Stimulated activated CD4-positive, alpha-beta T cell treated with anti-CD3 and anti-CD28 coated beads, Interleukin-1b, Interleukin-23, amount 100 ng/mL, for 24 hours (primary cell): ENCODE results near the gene NSRP1.
"Not testable (repeated sequence)": the region's sequence is repeated elsewhere in the genome, so short reads cannot be mapped to it uniquely, and the experiment has no call there.

Experiments used
- DNase-seq, 4 experiments: peaks; one replicate each; pipeline ENCODE4 v3.0.0-alpha.2; 2020; ENCODE audit warnings: low read depth in 4 of 4, low spot score in 1 of 4

NSRP1 gene

DNA sequence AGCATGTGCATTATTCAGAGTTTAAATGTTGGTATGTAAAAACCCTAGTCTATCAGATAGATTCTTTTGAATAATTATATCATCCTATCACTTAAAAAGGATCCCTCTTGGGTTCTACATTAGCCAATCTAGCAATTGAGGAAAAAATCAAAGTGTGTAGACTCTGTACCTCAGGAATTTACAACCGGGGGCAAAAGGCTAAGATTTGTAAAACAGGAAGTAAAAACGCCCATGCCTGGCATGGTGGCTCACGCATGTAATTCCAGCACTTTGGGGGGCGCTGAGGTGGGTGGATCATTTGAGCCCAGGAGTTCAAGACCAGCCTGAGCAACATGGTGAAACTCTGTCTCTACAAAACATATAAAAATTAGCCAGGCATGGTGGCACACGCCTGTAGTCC lies 60.2 kb downstream of the NSRP1 start:
- DNase-seq, result no peak

DNA sequence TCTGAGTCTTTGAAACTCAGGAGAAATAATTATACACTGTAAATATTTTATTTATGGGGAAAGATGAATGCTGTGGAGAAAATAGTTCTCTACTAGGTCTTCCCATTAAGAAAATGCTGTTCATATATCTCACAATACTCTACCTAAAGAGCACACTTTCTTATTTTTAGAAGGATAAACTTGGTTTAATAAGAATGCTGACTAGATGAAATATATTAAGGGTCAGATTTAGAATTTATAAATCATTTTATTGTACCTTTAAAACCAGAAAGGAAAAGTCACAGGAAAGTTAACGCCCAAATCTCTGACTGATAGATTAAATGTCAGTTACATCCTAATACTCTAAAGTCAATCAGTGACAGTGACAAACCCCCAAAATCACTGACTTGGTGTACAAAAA lies 70.1 kb downstream of the NSRP1 start:
- DNase-seq, result no peak

DNA sequence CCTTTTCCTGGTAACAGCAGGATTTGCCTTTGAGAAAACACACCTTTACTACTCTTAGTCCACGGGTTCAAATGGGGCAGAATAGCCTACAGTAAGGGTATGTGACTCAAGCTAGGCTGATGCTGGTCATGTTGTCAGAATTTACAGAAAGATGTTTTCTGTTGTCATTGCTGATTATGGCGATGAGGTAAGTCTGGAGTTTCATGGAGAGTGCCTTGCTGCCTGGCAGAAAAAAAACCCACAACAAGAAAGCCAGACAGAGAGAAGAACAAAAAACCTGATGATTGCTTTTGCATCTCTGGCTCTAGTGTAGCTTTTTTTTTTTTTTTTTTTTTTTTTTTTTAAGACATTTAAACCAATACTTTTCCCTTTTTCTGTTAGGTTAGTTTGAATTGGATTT lies 71.0 kb downstream of the NSRP1 start:
- DNase-seq, result no peak

DNA sequence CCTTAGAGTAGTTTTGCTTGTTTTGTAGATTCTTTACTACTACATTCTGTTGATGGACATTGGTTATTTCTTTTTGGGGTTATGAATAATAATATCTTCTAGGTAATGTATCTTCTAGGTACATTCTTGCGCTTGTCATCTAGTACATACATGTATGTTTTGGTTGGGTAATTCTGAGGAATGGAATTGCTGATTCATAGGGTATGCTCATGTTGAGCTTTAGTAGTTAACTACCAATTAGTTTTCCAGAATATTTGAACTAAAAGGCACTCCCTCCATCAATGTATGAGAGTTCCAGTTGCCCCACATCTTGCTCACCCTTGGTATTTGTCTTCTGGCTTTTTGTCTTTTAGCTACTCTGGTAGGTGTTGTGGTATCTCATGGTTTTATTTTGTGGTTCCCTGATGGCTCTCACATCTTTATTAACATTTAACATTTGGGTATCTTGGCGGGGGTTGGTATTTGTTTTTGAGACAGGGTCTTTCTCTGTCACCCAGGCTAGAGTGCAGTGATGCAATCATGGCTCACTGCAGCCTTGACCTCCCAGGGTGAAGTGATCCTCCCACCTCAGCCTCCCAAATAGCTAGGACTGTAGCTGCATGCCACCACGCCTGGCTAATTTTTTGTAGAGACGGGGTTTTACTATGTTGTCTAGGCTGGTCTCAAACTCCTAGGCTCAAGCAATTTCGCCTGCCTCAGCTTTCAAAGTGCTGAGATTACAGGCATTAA lies 71.8 kb downstream of the NSRP1 start:
- DNase-seq, result no peak

DNA sequence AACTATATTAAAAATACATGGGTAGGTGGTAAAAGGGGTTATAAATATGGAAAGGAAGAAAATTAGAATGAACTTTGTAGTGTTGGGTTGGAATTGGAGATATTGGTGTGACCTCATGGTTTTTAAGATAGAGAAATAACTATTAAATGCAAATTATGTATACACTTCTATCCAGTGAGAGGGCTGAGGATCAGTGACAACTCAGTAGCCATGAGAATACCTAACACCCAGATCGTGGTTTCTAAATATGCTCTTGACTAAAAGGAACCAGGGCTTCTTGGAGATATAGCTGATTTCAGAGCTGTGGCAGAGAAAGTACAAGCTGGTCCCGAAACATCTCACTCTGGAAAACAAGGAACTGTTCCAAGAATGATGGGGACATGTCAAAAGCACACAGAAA lies 74.5 kb downstream of the NSRP1 start:
- no peak for DNase-seq

DNA sequence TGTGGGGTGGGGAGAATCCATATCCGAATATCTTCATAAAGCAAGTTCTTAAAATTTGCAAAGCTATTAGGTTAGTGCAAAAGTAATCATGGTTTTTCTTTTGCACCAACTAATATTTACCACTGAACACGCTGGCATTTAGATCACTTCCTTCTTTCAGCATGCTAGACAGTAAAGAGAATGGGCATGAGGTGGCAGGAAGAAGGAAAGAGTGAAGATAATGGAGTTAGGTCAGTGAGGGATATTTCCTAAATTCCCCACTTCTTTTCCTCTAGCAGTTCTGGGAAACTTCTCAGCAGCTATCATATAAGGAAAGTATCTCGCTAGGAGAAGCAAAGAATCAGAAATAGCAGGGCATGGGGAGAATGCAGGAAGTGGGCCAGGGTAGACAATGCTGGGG lies 79.9 kb downstream of the NSRP1 start:
- DNase-seq, result no peak

DNA sequence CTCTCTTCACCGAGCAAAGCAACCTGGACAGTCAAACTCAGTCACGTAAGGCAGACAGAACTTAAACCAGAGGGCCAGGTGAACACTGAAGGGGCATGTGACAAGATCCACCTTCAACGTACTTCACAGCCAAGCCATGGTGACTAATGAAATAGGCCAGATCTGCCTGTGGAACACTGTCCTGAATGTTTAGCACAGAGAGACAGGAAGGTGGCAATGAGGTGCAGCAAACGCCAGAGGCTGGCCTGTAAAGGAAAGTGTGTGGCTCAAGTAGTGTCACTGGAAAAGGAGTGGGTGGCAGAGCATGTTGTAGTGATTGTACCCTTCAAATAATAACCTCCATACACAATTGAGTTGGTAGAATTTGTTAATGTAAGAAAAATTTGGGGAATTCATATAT lies 80.8 kb downstream of the NSRP1 start:
- DNase-seq, result no peak

DNA sequence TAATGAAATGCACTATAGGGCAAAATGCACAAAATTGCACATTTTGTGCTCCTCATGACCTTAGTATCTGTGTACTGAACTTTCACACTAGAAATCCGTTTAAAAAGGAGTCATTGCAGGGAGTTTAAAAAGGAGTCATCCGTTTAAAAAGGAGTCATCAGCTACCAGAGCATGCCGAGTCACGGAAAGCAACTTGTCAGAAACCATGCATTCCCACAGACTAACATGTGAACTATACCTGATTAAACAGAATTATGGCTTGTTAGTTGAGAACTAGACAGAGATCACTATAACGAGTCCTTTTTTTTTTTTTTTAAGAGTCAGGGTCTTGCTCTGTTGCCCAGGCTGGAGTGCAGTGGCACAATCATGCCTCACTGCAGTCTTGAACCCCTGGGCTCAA lies 83.0 kb downstream of the NSRP1 start:
- DNase-seq, result no peak

DNA sequence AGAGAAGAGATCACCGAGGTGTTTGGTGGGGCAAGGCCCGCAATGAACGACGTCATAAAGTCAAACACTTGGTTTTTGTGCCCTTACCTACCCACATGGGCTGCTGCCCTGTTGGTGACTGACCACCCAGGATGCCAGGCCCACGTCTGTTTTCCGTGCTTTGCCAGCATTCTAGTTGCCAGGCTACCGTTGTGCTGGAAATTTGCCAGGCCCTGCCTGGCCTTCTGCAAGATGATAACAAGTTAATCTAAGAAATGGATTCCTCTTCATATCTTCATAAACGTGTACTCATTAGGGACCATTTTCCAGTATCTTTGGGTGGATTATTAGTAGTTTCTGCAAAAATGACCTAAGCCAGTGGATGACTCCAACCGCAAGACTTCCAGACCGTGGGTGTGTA lies 83.5 kb downstream of the NSRP1 start:
- no peak for DNase-seq

DNA sequence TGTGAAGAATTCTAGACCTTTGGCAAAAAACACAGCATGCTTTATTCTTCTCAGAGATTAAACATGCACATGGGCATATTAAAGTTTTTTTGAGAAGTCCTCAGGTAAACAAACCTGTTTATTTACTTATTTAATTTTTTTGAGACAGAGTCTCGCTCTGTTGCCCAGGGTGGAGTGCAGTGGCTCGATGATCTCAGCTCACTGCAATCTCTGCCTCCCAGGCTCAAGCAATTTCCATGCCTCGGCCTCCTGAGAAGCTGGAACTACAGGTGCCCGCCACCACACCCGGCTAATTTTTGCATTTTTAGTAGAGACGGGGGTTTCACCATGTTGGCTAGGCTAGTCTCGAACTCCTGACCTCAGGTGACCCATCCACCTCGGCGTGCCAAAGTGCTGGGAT lies 84.0 kb downstream of the NSRP1 start:
- DNase-seq, result not testable (repeated sequence)

DNA sequence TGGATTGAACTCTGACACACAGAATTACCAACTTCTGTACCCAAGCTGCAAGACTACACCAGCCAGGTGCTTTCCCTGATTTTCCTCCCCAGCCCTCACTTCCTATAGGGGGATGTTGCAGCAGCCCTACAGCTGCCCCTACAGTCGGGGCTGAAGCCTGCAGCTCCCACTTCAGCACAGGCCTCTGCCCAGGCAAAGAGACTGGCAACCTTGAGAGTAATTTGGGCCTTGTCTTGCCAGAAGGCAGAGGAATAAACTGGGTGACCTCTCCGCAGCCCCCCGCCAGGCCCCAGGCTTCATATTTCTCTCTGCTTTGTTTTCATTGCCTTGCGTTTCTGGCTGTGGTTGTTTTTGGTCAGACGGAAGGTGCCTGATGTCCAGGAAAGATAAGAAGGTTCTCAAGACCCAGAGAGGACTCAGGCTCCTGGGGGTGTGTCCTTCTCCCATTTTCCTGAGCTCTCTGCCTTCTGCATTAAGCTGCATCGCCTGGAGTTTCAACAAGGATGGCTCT lies 86.9 kb downstream of the NSRP1 start:
- DNase-seq, result no peak

DNA sequence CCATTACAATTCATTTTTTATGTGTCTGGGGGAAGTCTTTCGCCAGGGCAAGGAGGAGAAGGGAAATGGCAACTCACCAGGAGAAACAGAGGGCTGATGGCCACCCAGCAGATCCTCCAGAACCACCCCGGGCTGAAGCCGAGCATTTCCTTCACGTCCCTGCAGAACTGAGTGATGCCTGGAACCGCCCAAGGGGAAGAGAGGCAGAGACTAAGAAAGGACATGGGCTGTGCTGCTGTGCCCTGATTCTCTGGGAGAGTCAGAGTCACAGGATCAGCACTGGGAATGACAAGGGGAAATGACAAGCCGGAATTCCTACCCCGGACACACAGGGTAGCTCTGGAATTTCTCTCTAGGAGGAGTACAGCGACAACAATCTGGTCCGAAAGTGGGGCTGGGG lies 91.0 kb downstream of the NSRP1 start:
- no peak for DNase-seq

DNA sequence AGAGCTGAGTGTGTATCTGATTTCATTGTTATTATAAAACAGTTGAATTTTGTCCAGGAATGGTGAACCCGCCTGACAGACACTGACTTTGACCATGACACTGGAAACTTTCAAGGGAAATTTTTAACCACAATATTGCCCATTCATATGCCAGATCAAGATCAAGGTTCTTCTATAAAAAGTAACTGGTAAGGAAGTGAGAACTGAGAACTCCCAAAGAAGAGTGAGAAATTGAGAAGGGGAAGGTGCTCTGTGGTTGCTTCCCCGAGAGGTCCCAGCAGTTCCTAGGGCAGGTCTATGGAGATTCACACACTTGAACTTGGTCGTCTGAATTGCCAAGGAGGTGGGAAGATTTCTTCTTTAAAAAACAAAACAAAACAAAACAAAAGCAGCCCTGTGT lies 91.6 kb downstream of the NSRP1 start:
- DNase-seq, result no peak

DNA sequence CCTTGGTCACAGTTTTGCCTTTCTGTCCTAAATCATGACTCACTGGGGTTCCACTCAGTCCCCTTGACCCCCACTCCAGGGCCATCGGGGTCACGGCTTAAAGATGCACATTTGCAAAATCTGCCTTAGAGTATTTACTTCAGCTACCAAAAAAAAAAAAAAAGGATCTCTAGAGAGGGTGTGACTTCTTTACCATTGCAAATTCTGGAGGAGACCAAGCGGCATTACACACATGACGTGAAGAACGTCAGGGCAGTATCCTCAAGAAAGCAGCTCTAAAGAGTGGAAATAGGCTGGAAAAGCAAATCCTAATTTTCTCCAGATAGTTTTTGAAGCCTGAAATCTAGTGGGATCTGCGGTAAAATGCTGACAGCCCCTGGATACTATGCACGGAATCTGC lies 93.3 kb downstream of the NSRP1 start:
- DNase-seq, result no peak

DNA sequence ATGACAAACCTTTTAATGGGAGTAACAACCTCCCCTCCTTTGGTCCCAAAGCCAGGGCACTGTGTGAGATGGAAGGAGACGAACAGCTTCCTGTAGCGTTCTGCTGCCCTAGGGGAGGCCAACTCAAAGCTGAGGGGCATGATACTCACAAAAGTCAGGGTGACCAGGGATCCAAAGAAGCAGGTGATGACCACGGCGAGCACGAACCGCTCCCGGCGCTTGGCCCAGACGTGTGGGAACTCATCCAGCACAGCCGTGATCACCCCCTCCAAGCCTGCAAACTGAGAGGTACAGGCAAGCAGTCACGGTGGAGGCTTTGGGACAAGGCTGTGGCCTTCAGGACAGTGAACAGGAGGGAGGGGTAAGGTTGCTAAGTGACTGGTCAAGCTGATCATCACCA lies 93.8 kb downstream of the NSRP1 start:
- DNase-seq, result no peak

DNA sequence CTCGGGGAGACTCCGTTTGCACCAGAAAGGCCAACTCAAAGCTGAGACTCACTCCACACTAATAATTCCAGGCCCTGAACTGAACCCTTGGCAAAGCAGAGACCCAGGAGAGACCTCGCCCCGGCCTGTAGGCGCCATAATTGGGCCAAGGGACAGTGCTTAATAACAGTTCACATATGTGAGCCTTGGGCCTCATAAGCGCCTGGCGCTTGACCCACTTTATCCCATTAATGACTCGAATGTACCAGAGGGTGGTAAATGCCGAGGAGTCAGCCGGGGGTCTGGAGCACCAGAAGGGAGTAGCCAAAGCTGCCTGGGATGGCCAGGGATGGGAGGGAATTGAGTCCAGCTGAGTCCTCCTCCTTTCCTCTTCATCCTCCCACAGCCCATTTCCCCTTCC lies 94.3 kb downstream of the NSRP1 start:
- DNase-seq, result no peak

DNA sequence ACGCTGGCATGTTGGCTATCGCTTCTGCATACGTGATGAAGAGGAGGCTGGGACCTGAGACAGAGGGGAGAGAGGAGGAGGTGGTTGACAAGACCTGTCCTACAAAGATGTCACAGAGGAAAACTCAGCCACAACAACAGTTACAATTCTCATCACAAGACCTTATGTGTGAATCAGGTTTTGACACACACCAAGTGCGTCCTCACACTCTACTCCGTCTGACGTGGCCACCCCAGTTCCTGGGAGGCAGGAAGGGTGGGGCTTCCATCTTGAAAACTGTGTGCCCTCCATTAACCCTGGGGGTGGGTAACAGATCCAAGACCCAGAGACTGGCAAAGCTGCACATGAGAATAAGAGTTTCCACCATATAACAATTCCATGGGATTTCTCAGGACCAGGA lies 94.8 kb downstream of the NSRP1 start:
- no peak for DNase-seq

DNA sequence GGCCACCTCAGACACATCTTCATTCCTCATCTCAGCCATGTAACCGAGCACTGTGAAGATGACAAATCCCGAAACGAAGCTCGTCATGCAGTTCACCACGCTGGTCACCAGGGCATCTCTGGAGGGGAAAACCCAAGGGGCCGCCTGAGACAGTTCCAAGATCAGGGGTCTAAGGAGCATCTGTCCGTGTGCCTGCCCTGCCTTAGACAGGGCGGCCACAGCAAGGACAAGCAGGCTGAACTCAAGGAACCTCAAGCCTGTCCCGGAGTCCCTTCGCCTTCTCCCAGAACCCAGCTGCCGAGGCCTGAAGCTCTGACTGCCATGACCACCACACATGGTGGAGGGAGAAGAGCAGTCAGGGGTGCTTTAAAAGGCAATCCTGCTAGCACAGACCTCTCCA lies 96.1 kb downstream of the NSRP1 start:
- DNase-seq, result no peak

DNA sequence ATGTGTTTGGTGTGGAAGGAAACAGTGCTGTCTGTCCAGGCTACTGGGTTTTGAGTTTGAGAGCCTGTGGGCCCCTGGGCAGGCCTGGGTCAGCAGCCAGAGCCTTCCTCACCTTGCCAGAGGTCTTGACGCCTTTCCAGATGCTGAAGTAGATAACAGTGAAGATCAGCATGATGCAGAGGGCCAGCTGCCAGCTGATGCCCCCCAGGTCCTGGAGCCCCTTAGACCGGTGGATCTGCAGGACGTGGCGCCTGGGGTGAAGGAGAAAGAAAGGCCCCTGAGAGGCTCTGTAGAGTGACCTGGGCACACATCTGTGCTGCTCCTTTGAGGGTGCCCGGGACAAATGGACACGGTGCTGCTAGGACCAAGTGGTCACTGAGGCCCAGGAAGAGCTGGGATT lies 100.4 kb downstream of the NSRP1 start:
- DNase-seq, result no peak

DNA sequence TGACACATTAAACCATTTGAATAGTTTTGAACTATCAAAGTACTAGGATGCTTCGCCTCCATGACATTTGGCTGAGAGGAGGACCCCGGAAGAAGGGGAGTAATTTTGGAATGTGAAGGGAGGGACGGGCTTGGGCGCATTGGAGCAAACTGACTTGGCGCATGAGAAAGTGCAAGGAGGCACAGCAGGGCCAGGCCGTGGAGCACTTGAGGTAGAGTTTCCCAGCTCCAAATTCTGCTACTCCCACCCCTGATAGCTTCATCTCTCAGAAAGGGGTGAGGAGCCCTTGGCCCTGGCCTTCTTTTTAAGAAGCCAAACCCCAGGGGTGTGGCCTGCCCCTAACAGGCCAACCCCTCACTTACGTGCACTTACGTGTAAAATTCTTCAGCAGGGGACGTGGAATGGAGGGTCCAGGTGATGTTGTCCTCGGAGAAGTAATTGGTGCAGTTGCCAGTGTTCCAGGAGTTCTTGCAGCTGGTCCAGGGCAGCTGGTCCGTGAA lies 101.2 kb downstream of the NSRP1 start:
- no peak for DNase-seq

DNA sequence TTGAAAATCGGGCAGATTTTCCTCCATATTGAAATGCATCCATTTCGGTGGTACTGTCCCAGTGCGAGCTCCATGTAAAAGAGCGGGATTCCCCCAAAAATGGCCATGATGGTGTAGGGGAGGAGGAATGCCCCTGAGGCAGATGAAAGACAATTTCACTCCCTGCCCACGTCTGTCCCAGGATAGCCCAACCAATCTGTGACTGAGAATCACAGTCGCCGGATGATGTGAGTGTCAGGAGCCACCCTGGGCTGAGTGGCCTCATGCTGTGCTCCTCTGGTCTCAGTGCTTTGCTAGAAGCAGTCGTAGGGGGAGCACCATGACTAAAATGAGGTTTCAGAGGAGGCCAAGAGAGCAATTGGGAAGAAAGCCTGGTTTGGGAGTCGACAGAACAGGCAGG lies 102.2 kb downstream of the NSRP1 start:
- no peak for DNase-seq

DNA sequence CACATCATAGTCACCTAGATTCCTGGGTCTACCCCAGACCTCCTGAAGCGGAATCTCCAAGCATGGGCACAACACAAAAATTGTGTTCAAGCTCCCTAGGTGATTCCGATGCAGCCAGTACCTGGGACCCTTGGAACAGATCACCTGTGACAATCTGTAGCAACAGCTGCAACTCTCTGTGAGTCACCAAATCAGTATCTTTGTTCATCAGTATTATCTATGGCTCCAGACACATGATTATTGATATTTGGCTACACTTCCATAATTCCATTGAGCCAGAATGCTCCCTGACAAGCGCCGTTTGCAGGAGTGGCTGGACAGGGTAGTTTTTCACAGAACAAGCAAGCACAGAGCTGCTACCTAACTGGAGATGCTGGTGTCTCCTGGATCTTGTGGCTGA lies 102.7 kb downstream of the NSRP1 start:
- DNase-seq, result no peak

DNA sequence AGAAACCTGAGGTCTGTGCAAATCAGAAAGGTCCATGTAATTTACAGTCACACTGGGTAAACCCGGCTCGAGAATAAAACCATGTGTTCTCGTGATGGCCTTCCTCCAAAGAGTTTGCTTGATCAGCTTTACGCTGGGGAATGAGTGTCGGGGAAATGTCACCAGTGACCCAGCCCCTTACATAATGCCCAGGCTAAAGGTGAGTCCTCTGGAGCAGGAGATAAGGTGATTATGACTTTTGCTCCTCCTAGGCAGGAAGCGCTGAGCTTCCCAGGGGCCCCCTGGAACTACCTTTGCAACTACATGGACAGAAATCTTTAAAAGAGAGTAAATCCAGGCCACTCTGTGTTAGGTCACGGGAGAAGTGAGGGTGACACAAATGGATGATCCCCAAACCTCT lies 103.2 kb downstream of the NSRP1 start:
- no peak for DNase-seq
